KMS-11 (cell line): ENCODE data around the gene ARHGEF17.

Source experiments
- H2AFZ ChIP-seq: fragments of 200-600 bp; sonication (generic); 2 replicates; pipeline ENCODE4 v1.6.1; 2016; ENCODE audit warnings: antibody characterized with exemption, mixed run types, low read depth
- H3K27ac ChIP-seq: fragments of 200-600 bp; sonication (generic); 2 replicates; pipeline ENCODE4 v1.6.1; 2016; ENCODE audit warnings: mild to moderate bottlenecking, mixed run types
- H3K27me3 ChIP-seq: fragments of 200-600 bp; sonication (generic); 2 replicates; pipeline ENCODE4 v1.6.1; 2017; ENCODE audit warnings: mild to moderate bottlenecking, low read depth, mixed run types, moderate library complexity; ENCODE audit not compliant: insufficient read depth
- H3K36me3 ChIP-seq: fragments of 200-600 bp; sonication (generic); 2 replicates; pipeline ENCODE4 v1.6.1; 2017; ENCODE audit warnings: mild to moderate bottlenecking, mixed run types; ENCODE audit not compliant: insufficient read depth
- H3K4me1 ChIP-seq: fragments of 200-600 bp; sonication (generic); 2 replicates; pipeline ENCODE4 v1.6.1; 2016; ENCODE audit warnings: mild to moderate bottlenecking, low read depth, mixed run types; ENCODE audit not compliant: poor library complexity, severe bottlenecking
- H3K4me2 ChIP-seq: fragments of 200-600 bp; sonication (generic); 2 replicates; pipeline ENCODE4 v1.7.0; 2016; ENCODE audit warnings: mild to moderate bottlenecking, mixed run types
- H3K4me3 ChIP-seq: fragments of 200-600 bp; sonication (generic); IDR thresholded peaks from 2 replicates; pipeline ENCODE4 v1.6.1; 2017; ENCODE audit warnings: low read depth, low read length, mixed read lengths; ENCODE audit not compliant: insufficient read depth
- H3K79me2 ChIP-seq: fragments of 200-600 bp; sonication (generic); 2 replicates; pipeline ENCODE4 v1.6.1; 2016; ENCODE audit warnings: low read depth, mixed run types; ENCODE audit not compliant: insufficient read depth
- H3K9ac ChIP-seq: fragments of 200-600 bp; sonication (generic); 2 replicates; pipeline ENCODE4 v1.6.1; 2016; ENCODE audit warnings: mild to moderate bottlenecking, mixed run types
- H4K20me1 ChIP-seq: fragments of 200-600 bp; sonication (generic); 2 replicates; pipeline ENCODE4 v1.6.1; 2016; ENCODE audit warnings: mild to moderate bottlenecking, mixed run types; ENCODE audit not compliant: insufficient read depth
- TF ChIP-seq, protein P1 (sequence below): fragments of 200-600 bp; sonication (generic); conservative IDR thresholded peaks from 2 replicates; pipeline ENCODE4 v1.6.1; 2017; ENCODE audit warnings: low read depth, mild to moderate bottlenecking, antibody characterized with exemption, low read length, moderate library complexity, mixed read lengths

ARHGEF17 gene

DNA sequence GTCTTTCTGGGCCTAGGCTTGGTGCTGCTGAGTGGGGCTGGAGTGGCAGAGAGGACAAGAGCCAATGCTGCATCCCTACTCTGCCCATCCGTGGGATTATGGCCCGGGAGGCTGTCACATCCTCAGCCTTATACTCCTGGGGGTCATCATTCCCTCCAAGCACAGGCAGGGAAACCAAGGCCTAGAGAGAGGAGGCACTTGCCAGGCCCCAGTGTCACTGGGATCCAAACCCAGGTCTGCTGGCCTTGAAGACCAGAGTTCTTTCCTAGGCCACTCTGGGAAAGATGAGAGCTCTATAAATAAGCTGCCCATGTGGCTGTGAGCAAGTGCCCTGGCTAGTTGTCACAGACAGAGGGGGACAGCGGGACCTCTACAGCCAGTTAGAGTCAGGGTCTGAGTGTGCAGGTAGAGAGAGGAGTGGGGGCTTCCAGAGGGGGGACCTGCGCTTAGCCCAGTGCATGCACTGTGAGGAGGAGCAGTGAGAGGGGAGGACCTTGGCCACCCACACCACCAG is 72.9 kb downstream of the ARHGEF17 start:
- no peaks in the 10 kb centered on the region for H3K36me3 ChIP-seq
- TF ChIP-seq, protein P1, sequence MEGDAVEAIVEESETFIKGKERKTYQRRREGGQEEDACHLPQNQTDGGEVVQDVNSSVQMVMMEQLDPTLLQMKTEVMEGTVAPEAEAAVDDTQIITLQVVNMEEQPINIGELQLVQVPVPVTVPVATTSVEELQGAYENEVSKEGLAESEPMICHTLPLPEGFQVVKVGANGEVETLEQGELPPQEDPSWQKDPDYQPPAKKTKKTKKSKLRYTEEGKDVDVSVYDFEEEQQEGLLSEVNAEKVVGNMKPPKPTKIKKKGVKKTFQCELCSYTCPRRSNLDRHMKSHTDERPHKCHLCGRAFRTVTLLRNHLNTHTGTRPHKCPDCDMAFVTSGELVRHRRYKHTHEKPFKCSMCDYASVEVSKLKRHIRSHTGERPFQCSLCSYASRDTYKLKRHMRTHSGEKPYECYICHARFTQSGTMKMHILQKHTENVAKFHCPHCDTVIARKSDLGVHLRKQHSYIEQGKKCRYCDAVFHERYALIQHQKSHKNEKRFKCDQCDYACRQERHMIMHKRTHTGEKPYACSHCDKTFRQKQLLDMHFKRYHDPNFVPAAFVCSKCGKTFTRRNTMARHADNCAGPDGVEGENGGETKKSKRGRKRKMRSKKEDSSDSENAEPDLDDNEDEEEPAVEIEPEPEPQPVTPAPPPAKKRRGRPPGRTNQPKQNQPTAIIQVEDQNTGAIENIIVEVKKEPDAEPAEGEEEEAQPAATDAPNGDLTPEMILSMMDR, result no peak
- H3K79me2 ChIP-seq, result peaks cover 21% of the 10 kb centered on the region; the same call in 1 of the 2 replicates
- no peak overlapping the region for H3K4me3 ChIP-seq
- H4K20me1 ChIP-seq, result no peaks in the 10 kb centered on the region
- no peak overlapping the region for H2AFZ ChIP-seq
- no peak overlapping the region for H3K27ac ChIP-seq
- H3K4me1 ChIP-seq, result peaks cover 55% of the 10 kb centered on the region
- H3K9ac ChIP-seq, result no peak overlapping the region
- H3K4me2 ChIP-seq, result no peak overlapping the region
- no peaks in the 10 kb centered on the region for H3K27me3 ChIP-seq

DNA sequence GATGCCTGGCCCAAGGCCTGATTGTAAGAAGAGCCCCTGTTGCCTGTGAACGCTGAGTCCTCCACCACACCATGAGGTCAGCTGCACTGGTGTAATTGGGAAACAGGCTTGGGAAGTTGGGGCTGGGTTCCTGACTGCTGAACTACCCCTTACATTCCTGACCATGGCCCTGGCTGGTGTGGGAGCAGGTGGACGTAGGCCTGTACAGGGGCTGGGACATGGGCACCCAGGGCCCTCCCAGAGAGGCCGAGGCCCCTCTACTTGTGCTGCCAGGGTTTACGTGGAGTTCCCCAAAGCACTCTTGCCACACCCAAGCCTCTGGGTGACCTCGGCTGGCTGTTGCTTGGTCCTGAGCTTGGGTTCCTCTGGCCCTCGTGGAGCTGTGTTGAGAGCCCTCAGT is 73.5 kb downstream of the ARHGEF17 start:
- H3K4me3 ChIP-seq, result no peak overlapping the region
- H3K27me3 ChIP-seq, result no peaks in the 10 kb centered on the region
- H3K79me2 ChIP-seq, result peaks cover 28% of the 10 kb centered on the region; the same call in 1 of the 2 replicates
- H3K27ac ChIP-seq, result no peak overlapping the region
- no peak overlapping the region for H3K4me2 ChIP-seq
- H4K20me1 ChIP-seq, result no peaks in the 10 kb centered on the region
- TF ChIP-seq, protein P1, result no peak
- H3K9ac ChIP-seq, result no peak overlapping the region
- H3K36me3 ChIP-seq, result no peaks in the 10 kb centered on the region
- H2AFZ ChIP-seq, result no peak overlapping the region
- H3K4me1 ChIP-seq, result peaks cover 61% of the 10 kb centered on the region

DNA sequence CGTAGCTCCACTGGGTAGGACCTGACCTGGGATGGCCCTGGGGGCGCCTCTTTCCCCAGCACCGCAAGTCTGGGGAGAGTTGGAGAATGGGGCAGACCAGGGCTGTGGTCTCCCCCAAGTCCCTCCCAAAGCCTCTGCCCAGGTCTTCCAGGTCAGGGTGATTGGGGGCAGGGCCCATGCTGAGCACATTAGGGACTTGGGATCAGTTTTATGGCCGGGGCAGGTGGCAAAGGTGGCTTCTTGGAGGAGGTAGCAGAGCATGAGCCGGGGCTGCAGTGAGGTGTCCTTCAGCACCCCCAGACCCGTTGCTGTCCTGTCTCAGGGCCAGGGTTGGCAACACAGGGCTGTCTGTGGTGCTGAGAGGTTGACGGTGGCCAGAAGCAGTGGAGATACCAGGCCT is 74.1 kb downstream of the ARHGEF17 start:
- no peak overlapping the region for H3K27ac ChIP-seq
- TF ChIP-seq, protein P1, result no peak
- no peaks in the 10 kb centered on the region for H3K36me3 ChIP-seq
- no peaks in the 10 kb centered on the region for H3K27me3 ChIP-seq
- H3K4me1 ChIP-seq, result peaks cover 67% of the 10 kb centered on the region
- peaks cover 28% of the 10 kb centered on the region; the same call in 1 of the 2 replicates for H3K79me2 ChIP-seq
- H4K20me1 ChIP-seq, result no peaks in the 10 kb centered on the region
- no peak overlapping the region for H3K4me3 ChIP-seq
- no peak overlapping the region for H3K9ac ChIP-seq
- no peak overlapping the region for H2AFZ ChIP-seq
- no peak overlapping the region for H3K4me2 ChIP-seq

DNA sequence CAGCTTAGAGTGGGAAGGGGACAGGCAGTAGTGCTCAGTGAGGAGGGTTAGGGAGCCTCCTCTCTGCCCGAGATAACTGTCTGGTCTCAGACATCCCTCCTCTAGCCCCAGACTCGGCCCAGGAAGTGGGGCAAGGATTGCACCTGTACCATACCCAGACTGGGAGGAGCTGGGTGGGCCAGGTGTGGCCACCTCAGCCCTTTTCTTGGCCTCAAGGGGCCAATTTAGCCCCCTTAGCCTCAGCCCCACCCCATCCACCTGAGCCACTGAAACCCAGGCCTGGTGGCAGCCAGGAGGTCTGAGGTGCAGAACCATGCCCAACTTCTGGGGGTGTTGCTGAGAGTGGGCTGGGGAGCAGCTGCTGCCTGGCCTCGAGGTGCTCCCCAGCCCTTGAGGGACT is 74.7 kb downstream of the ARHGEF17 start:
- no peak overlapping the region for H3K9ac ChIP-seq
- H3K79me2 ChIP-seq, result peaks cover 23% of the 10 kb centered on the region; the same call in 1 of the 2 replicates
- no peaks in the 10 kb centered on the region for H4K20me1 ChIP-seq
- no peak overlapping the region for H3K27ac ChIP-seq
- H3K4me3 ChIP-seq, result no peak overlapping the region
- TF ChIP-seq, protein P1, result no peak
- no peaks in the 10 kb centered on the region for H3K36me3 ChIP-seq
- H2AFZ ChIP-seq, result no peak overlapping the region
- H3K4me1 ChIP-seq, result peaks cover 68% of the 10 kb centered on the region
- H3K27me3 ChIP-seq, result no peaks in the 10 kb centered on the region
- H3K4me2 ChIP-seq, result no peak overlapping the region; the same call in 1 of the 2 replicates
